PFSK-1 (cell line): Measurements from ENCODE around the gene IMPDH2.

Experiments used
- FOXP2 ChIP-seq: optimal IDR thresholded peaks from 2 replicates; pipeline ENCODE3; 2011; ENCODE audit warnings: borderline replicate concordance, control low read depth, inconsistent platforms; ENCODE audit not compliant: insufficient read depth; ENCODE audit errors: extremely low read length, extremely low read depth
- POLR2AphosphoS5 ChIP-seq: IDR thresholded peaks from 2 replicates; pipeline ENCODE4 v1.6.1; 2012; ENCODE audit warnings: low read depth, mild to moderate bottlenecking, control low read depth, low read length, moderate library complexity
- SIN3A ChIP-seq: IDR thresholded peaks from 2 replicates; pipeline ENCODE4 v1.6.1; 2012; ENCODE audit warnings: mild to moderate bottlenecking, low read length, moderate library complexity, borderline replicate concordance; ENCODE audit not compliant: insufficient read depth
- TAF1 ChIP-seq: IDR thresholded peaks from 2 replicates; pipeline ENCODE4 v1.6.1; 2012; ENCODE audit warnings: low read length, control low read depth, borderline replicate concordance; ENCODE audit not compliant: insufficient read depth
- TF ChIP-seq, protein P1 (sequence below), 2 experiments: IDR thresholded peaks; 2 replicates each; pipeline versions ENCODE4 v1.6.1 to v1.8.0; 2011 to 2012; ENCODE audit warnings: low read depth in 2 of 2, low read length in 2 of 2, control low read depth in 1 of 2, inconsistent platforms in 1 of 2, mild to moderate bottlenecking in 1 of 2, moderate library complexity in 1 of 2; ENCODE audit not compliant: insufficient read depth in 1 of 2

Gene IMPDH2

DNA sequence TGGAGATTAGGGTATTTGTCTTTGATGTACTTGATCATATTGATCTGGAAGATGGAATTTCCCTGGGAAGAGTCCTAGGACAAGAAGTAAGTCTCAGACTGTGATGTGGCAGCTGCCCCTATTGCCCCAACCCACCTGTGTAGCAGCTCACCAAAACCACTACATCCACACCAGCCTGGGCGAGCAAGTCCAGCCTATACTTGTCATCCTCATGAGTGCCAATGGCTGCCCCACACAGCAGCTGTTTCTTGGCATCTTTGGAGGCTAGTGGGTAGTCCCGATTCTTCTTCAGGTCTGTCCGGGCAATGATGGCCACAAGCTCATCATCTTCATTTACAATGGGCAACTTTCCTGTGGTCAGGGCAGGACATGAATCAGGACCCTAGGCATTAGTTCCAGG, 2.7 kb downstream of the IMPDH2 start:
- TF ChIP-seq POLR2AphosphoS5 (no peak), SIN3A (no peak), FOXP2 (no peak), TAF1 (no peak)
- TF ChIP-seq, protein P1, sequence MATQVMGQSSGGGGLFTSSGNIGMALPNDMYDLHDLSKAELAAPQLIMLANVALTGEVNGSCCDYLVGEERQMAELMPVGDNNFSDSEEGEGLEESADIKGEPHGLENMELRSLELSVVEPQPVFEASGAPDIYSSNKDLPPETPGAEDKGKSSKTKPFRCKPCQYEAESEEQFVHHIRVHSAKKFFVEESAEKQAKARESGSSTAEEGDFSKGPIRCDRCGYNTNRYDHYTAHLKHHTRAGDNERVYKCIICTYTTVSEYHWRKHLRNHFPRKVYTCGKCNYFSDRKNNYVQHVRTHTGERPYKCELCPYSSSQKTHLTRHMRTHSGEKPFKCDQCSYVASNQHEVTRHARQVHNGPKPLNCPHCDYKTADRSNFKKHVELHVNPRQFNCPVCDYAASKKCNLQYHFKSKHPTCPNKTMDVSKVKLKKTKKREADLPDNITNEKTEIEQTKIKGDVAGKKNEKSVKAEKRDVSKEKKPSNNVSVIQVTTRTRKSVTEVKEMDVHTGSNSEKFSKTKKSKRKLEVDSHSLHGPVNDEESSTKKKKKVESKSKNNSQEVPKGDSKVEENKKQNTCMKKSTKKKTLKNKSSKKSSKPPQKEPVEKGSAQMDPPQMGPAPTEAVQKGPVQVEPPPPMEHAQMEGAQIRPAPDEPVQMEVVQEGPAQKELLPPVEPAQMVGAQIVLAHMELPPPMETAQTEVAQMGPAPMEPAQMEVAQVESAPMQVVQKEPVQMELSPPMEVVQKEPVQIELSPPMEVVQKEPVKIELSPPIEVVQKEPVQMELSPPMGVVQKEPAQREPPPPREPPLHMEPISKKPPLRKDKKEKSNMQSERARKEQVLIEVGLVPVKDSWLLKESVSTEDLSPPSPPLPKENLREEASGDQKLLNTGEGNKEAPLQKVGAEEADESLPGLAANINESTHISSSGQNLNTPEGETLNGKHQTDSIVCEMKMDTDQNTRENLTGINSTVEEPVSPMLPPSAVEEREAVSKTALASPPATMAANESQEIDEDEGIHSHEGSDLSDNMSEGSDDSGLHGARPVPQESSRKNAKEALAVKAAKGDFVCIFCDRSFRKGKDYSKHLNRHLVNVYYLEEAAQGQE (IDR thresholded peaks at IDR 0.05; ENCODE audit: insufficient read depth in 1 of 2, low read depth in 2 of 2, low read length in 2 of 2): no peak

DNA sequence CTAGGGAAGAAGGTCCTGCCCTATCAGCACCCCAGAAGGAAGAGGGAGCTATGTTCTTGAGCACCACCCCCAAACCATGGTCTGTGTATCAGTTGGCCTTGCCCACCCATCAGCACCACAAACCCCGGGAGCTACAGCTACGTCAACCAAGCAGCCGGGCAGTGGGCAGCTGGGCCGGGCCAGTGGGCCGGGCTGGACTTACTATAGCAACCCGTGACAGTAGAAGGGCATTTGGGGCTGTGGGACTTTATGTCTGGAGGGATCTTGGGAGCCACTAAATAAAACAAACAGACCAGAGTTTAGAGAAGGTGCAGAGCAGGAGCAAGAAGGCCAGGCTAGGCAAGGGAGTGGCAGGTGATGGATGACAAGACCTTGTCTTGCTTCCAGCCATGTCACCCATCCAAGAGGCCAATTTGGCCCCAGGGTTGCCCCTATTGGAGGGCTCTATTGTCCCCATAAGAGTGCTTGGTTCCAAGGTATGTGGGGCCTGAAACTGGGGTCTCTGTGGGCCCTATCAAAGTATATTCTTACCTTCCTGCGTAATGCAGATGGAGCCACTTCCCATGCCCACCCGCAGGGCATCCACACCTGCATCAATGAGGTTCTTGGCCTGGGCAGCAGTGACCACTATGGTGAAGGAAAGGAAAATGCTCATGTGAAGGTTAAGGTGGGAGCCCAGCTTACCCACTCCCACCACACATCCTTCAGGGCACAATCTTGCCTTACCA, 3.2 kb downstream of the IMPDH2 start:
- TF ChIP-seq POLR2AphosphoS5 (peak; percentile 68), TAF1 (0 out of 2 replicates have a peak, but pooled peaks have one; percentile 21), SIN3A (no peak)

DNA sequence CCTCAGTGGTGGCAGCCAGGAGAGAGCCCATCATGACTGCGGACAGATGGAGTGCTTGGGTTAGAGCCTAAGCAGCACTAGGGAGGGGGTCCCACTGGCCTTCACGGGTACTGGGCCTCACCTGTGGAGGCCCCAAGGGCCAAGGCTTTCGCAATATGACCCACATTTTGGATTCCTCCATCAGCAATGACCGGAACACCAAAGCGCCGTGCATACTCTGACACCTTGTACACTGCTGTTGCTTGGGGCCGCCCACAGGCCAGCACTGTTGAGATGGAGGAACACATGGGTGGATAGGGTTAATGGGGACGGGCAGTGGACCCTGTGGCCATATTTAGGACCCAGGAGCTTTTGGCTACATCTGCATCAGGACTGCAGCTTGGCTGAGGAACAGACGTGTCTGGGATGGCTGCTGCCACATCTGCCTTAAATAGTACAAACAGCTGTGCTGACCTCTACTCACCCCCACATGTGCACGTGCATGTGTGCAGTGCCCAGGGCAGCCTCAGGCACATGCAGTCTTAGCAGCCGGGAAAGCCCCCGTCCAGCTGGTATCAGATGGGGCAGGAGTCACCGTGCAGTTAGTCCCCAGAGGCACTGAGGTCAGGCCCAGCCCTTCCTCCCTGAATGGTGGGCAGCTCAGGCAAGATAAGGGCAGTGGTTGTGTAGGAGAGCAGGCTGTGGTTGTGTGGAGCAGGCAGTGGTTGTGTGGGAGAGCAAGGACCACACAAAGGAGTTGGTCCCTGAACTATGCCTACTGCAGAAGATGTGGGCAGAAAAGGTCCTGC, 4.0 kb downstream of the IMPDH2 start:
- TF ChIP-seq SIN3A: no peak
- no peak; the same call in none of the 2 replicates for TF ChIP-seq POLR2AphosphoS5
- TF ChIP-seq FOXP2: no peak
- TF ChIP-seq, protein P1 (IDR thresholded peaks at IDR 0.05; ENCODE audit: insufficient read depth in 1 of 2, low read depth in 2 of 2, low read length in 2 of 2): no peak
- TF ChIP-seq TAF1: no peak

DNA sequence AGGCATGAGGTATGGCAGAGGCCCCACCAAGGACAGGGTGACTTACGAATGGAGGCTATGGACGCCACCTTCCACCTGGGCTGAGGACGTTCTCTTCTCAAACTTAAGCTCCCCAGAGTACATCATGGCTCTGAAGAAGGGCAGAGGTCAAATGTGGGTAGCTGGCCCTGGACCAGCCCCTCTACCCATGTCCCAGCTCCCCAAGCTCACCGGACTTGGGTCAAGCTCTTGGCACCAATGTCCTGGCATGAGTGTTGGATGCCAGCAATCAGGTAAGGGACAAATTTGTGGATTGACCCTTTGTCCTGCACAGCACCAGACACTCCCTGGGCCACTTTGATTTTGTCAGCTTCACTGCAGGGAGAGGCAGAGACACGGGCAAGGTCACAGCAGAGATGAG, 4.7 kb downstream of the IMPDH2 start:
- TF ChIP-seq FOXP2: no peak
- no peak; the same call in 1 of the 2 replicates for TF ChIP-seq POLR2AphosphoS5
- TF ChIP-seq, protein P1 (IDR thresholded peaks at IDR 0.05; ENCODE audit: insufficient read depth in 1 of 2, low read depth in 2 of 2, low read length in 2 of 2): no peak
- TF ChIP-seq TAF1: no peak
- no peak for TF ChIP-seq SIN3A

DNA sequence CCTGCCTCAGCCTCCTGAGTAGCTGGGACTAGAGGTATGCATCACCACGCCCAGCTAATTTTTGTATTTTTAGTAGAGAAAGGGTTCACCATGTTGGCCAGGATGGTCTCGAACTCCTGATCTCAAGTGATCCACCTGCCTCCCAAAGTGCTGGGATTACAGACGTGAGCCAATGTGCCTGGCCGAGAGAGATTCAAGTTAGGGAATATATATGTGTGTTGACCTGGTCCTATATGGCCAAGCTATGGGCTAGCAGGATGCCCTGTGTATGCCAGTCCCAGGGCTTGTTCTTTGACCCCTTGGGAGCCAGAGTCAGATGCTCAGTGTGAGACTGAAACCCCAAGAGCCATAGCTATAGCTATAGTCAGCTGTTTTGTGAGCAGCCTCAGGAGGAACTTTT, 5.4 kb downstream of the IMPDH2 start:
- TF ChIP-seq, protein P1 (IDR thresholded peaks at IDR 0.05; ENCODE audit: insufficient read depth in 1 of 2, low read depth in 2 of 2, low read length in 2 of 2): no peak
- TF ChIP-seq TAF1: no peak
- no peak for TF ChIP-seq FOXP2
- TF ChIP-seq POLR2AphosphoS5: no peak
- TF ChIP-seq SIN3A: no peak
